ENCODE results near the gene CCNY.

Gene CCNY

GRCh38 chr10:35445150-35445884 is 109.0 kb downstream of the CCNY start:
- H3K27me3 ChIP-seq (ENCODE audit: control insufficient read depth, low read length), result no peaks in the 10 kb centered on the region
- H3K4me2 ChIP-seq (ENCODE audit: low read length), result no peak overlapping the region
- no peaks in the 10 kb centered on the region for H3K36me3 ChIP-seq (ENCODE audit: control insufficient read depth, low read length)
- TF ChIP-seq CTCF (IDR thresholded peaks at IDR 0.05; ENCODE audit: low read depth, low read length, poor library complexity, severe bottlenecking) (no peak), EZH2phosphoT487 (IDR thresholded peaks at IDR 0.05; ENCODE audit: borderline replicate concordance, low read length) (no peak)
- H3K4me1 ChIP-seq (ENCODE audit: control insufficient read depth, low read length), result peaks cover 24% of the 10 kb centered on the region
- H3K9me3 ChIP-seq (ENCODE audit: control insufficient read depth, insufficient read depth, low read length), result peaks cover 38% of the 10 kb centered on the region
- no peaks in the 10 kb centered on the region for H3F3A ChIP-seq (ENCODE audit: control insufficient read depth, insufficient read depth)
- peaks cover 76% of the 10 kb centered on the region for H3K79me2 ChIP-seq (ENCODE audit: control insufficient read depth, low read length)
- H3K4me3 ChIP-seq (ENCODE audit: low read length), result no peak overlapping the region
- H4K20me1 ChIP-seq (ENCODE audit: control insufficient read depth, insufficient read depth, low read depth, low read length), result peaks cover 2% of the 10 kb centered on the region; the same call in 1 of the 2 replicates
- no peaks in the 10 kb centered on the region for H3K9me2 ChIP-seq (replicated peaks; ENCODE audit: control insufficient read depth, low read length)
- no peak overlapping the region for H3K27ac ChIP-seq (ENCODE audit: low read depth, low read length)

GRCh38 chr10:35446439-35446838 is 110.1 kb downstream of the CCNY start:
- H4K20me1 ChIP-seq (ENCODE audit: control insufficient read depth, insufficient read depth, low read depth, low read length), result peaks cover 2% of the 10 kb centered on the region; the same call in 1 of the 2 replicates
- no peaks in the 10 kb centered on the region for H3K27me3 ChIP-seq (ENCODE audit: control insufficient read depth, low read length)
- peaks cover 31% of the 10 kb centered on the region for H3K9me3 ChIP-seq (ENCODE audit: control insufficient read depth, insufficient read depth, low read length)
- TF ChIP-seq CTCF (IDR thresholded peaks at IDR 0.05; ENCODE audit: low read depth, low read length, poor library complexity, severe bottlenecking), result no peak
- TF ChIP-seq EZH2phosphoT487 (IDR thresholded peaks at IDR 0.05; ENCODE audit: borderline replicate concordance, low read length), result no peak
- no peak overlapping the region for H3K4me3 ChIP-seq (ENCODE audit: low read length)
- peaks cover 35% of the 10 kb centered on the region for H3K4me1 ChIP-seq (ENCODE audit: control insufficient read depth, low read length)
- peaks cover 75% of the 10 kb centered on the region for H3K79me2 ChIP-seq (ENCODE audit: control insufficient read depth, low read length)
- no peak overlapping the region for H3K4me2 ChIP-seq (ENCODE audit: low read length)
- no peaks in the 10 kb centered on the region for H3K36me3 ChIP-seq (ENCODE audit: control insufficient read depth, low read length)
- no peaks in the 10 kb centered on the region for H3K9me2 ChIP-seq (replicated peaks; ENCODE audit: control insufficient read depth, low read length)
- H3F3A ChIP-seq (ENCODE audit: control insufficient read depth, insufficient read depth), result no peaks in the 10 kb centered on the region
- H3K27ac ChIP-seq (ENCODE audit: low read depth, low read length), result no peak overlapping the region

- Histone ChIP-seq H3K27me3 (ENCODE audit: control insufficient read depth, low read length) (no peaks in the 10 kb centered on the region), H3K4me1 (ENCODE audit: control insufficient read depth, low read length) (peaks cover 37% of the 10 kb centered on the region), H3K9me3 (ENCODE audit: control insufficient read depth, insufficient read depth, low read length) (peaks cover 22% of the 10 kb centered on the region), H3K79me2 (ENCODE audit: control insufficient read depth, low read length) (peaks cover 75% of the 10 kb centered on the region), H3K9me2 (replicated peaks; ENCODE audit: control insufficient read depth, low read length) (no peaks in the 10 kb centered on the region), H4K20me1 (ENCODE audit: control insufficient read depth, insufficient read depth, low read depth, low read length) (peaks cover 2% of the 10 kb centered on the region; the same call in 1 of the 2 replicates), H3K4me3 (ENCODE audit: low read length) (no peak overlapping the region), H3K27ac (ENCODE audit: low read depth, low read length) (no peak overlapping the region), H3K4me2 (ENCODE audit: low read length) (no peak overlapping the region), H3F3A (ENCODE audit: control insufficient read depth, insufficient read depth) (no peaks in the 10 kb centered on the region), H3K36me3 (ENCODE audit: control insufficient read depth, low read length) (no peaks in the 10 kb centered on the region)
- TF ChIP-seq CTCF (IDR thresholded peaks at IDR 0.05; ENCODE audit: low read depth, low read length, poor library complexity, severe bottlenecking), result no peak
These were observed 111.5 kb downstream of the CCNY start for GRCh38 chr10:35447693-35448407.

Data from DOHH2 (cell line).